Suprapubic skin (tissue), 4 donors: ENCODE measurements around the gene SIAH3.

ENCODE experiments used
- POLR2A ChIP-seq, 2 donors: fragments of 450-650 bp; IDR thresholded peaks; one replicate each; pipeline ENCODE4 v1.6.1; 2017; ENCODE audit warnings: antibody characterized with exemption in 2 of 2, mild to moderate bottlenecking in 2 of 2, moderate library complexity in 2 of 2
- POLR2AphosphoS5 ChIP-seq, 3 donors: sonication (generic); formaldehyde crosslinking; IDR thresholded peaks; one replicate each; pipeline ENCODE4 v1.6.1; 2017; ENCODE audit warnings: antibody characterized with exemption in 3 of 3

GRCh38 chr13:45833663-45834375 lies 17.7 kb downstream of the SIAH3 start:
- TF ChIP-seq POLR2A (IDR thresholded peaks at IDR 0.05) (no peak), POLR2AphosphoS5 (IDR thresholded peaks at IDR 0.05) (no peak)
